ENCODE results near the gene ATF7.

- TF ChIP-seq, protein P1, sequence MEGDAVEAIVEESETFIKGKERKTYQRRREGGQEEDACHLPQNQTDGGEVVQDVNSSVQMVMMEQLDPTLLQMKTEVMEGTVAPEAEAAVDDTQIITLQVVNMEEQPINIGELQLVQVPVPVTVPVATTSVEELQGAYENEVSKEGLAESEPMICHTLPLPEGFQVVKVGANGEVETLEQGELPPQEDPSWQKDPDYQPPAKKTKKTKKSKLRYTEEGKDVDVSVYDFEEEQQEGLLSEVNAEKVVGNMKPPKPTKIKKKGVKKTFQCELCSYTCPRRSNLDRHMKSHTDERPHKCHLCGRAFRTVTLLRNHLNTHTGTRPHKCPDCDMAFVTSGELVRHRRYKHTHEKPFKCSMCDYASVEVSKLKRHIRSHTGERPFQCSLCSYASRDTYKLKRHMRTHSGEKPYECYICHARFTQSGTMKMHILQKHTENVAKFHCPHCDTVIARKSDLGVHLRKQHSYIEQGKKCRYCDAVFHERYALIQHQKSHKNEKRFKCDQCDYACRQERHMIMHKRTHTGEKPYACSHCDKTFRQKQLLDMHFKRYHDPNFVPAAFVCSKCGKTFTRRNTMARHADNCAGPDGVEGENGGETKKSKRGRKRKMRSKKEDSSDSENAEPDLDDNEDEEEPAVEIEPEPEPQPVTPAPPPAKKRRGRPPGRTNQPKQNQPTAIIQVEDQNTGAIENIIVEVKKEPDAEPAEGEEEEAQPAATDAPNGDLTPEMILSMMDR (conservative IDR thresholded peaks at IDR 0.05; ENCODE audit: low read depth, low read length), result no peak
- no peak for TF ChIP-seq EZH2 (IDR thresholded peaks at IDR 0.05; ENCODE audit: borderline replicate concordance, low read depth, low read length, poor library complexity, severe bottlenecking)
Observed at GRCh38 chr12:53593707-53594106, 32.5 kb downstream of the ATF7 start.
